Ishikawa (cell line): ENCODE measurements around the gene IL1RL2.

ENCODE experiments used
- CEBPB ChIP-seq: IDR thresholded peaks from 2 replicates; pipeline ENCODE4 v1.6.1; 2012
- EP300 ChIP-seq: IDR thresholded peaks from 2 replicates; pipeline ENCODE4 v1.6.1; 2012; ENCODE audit warnings: borderline replicate concordance
- REST ChIP-seq: IDR thresholded peaks from 2 replicates; pipeline ENCODE4 v1.6.1; 2012; ENCODE audit warnings: low read depth, mild to moderate bottlenecking
- TAF1 ChIP-seq: IDR thresholded peaks from 2 replicates; pipeline ENCODE4 v1.6.1; 2012; ENCODE audit warnings: low read depth, mild to moderate bottlenecking
- TCF12 ChIP-seq: IDR thresholded peaks from 2 replicates; pipeline ENCODE4 v1.6.1; 2012; ENCODE audit warnings: low read depth
- TEAD4 ChIP-seq: IDR thresholded peaks from 2 replicates; pipeline ENCODE4 v1.6.1; 2012
- TF ChIP-seq, protein P1 (sequence below): IDR thresholded peaks from 2 replicates; pipeline ENCODE4 v1.6.1; 2012

GRCh38 chr2:102235491-102235890 is 48.7 kb downstream of the IL1RL2 start:
- no peak for TF ChIP-seq EP300
- no peak for TF ChIP-seq TAF1
- TF ChIP-seq, protein P1, sequence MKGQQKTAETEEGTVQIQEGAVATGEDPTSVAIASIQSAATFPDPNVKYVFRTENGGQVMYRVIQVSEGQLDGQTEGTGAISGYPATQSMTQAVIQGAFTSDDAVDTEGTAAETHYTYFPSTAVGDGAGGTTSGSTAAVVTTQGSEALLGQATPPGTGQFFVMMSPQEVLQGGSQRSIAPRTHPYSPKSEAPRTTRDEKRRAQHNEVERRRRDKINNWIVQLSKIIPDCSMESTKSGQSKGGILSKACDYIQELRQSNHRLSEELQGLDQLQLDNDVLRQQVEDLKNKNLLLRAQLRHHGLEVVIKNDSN: no peak
- no peak for TF ChIP-seq CEBPB
- TF ChIP-seq TEAD4: no peak
- no peak for TF ChIP-seq REST
- TF ChIP-seq TCF12: no peak
